DMS79 (cell line): ENCODE measurements around the gene ZBTB45.

ENCODE experiments used
- DNase-seq: peaks from one replicate; lab custom pipeline; 2025; lab: John Stamatoyannopoulos, UW

The ZBTB45 gene

GRCh38 chr19:58519355-58520256 is at the start of gene ZBTB45:
TSS of gene ZBTB45 (minus strand) at chr19:58519810. CDS start at chr19:58517673, 2,137 bp downstream.
- DNase-seq, result peak; percentile 90

DNA sequence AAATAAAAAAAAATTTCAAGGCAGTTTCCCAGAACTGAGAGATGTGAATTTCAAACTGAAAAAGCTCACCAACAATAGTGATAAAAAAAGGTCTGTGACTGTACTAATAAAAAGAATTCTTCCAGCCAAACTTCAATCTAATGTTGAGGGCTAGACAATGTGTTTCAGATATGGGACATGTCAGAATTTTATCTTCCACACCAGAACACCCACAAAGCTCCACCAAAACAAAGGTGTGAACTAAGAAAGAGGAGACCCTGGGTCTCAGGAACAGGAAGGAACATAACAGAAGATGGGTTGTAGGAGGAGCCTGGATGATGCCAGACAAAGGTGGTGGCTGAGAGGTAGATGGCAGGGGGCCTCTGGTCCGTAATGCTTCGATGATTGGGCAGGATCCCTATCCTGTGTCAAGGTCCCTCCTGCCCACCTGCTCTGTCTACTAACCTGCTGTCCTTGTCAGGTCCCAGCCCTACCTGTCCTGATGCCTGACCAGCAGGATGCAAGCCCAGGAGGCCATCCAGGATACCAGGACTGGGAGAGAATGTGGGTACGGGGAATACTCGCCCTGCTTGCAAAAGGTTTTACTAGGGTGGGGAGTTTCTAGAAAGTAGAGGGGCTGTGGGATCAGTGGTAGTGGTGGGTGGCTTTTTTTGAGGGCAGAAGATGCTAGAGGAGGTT is 49.0 kb upstream of the ZBTB45 start:
- no peak for DNase-seq

DNA sequence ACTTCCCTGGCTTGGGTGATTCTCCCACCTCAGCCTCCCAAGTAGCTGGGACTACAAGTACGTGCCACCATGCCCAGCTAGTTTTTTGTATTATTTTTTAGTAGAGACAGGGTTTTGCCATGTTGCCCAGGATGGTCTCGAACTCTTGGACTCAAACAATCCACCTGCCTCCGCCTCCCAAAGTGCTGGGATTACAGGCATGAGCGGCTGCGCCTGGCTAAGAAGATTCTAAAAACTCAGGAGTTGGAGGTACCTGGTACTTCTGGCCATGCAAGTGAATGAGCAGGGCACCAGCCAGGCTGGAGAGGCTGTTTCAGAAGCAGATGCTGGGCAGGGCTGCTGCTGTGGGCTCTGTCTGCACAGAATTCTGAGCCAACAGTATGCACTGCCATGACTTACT is 47.4 kb upstream of the ZBTB45 start:
- DNase-seq, result no peak

DNA sequence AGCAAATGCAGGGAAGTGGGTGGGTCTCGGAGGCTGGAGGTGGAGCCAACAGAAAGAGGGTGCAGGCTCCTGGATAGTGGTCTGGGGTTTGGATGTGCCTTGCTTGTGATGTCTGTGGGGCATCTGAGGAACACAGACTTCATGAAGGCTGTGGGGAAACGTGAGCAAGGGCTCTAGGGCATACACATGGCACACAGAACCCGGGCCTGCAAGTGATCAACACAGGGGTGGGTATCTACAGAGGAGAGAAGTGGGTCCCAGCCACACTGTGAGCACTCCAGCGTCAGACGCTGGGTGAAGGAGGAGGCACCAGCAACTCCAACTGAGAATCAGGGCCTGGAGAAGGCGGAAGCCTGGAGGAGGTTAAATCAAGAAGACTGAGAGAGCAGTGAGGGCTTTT is 44.2 kb upstream of the ZBTB45 start:
- DNase-seq, result no peak

DNA sequence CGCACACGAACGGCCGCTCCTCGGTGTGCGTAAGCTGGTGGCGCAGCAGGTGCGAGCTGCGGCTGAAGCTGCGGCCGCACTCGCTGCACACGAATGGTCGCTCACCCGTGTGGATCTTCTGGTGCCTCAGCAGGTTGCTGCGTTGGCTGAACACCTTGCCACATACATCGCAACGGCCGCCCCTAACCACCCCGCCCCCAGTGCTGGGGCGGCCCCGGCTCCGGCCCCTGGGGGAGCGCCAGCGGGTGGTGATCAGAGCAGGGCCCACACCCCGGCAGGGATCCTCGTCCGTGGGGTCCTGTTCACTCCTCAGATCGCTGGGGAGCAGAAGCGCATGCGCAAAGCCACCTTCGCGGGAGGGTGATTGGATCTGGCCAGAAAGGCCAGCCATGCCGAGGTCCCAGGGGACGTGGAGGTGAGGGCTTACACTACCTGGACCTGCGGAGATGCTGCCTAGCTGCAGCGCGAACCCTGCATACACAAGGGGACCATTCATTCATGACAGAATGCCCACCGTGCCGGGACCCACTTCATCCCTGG is 43.5 kb upstream of the ZBTB45 start:
- no peak for DNase-seq

DNA sequence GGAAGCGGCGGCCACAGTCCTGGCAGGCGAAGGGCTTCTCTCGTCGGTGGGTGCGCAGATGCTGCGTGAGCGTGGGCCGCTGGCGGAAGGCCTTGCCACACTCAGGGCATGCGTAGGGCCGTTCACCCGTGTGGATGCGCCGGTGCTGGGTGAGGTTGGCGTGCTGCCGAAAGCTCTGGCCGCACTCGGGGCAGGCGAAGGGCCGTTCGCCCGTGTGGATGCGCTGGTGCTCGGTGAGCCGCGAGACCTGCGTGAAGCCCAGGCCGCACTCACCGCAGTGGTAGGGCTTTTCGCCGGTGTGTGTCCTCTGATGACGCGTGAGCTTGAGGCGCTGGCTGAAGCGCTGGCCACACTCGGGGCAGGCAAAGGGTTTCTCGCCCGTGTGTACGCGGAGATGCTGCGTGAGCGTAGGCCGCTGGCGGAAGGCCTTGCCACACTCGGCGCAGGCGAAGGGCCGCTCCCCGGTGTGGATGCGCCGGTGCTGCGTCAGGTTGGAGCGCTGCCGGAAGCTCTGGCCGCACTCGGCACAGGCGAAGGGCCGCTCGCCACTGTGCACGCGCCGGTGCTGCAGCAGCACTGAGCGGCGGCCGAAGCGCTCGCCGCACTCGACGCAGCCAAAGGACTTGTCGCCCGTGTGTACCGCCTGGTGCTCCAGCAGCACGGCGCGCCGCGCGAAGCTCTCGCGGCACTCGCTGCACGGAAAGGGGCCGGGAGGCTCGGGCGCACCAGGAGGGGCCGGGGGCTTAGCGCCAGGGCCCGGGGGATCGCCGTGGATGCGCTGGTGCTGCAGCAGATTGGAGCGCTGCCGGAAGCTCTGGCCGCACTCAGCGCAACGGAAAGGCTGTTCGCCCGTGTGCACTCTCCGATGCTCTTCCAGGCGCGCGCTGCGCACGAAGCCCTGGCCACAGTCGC is 42.8 kb upstream of the ZBTB45 start:
- DNase-seq, result no peak

GRCh38 chr19:58561373-58562121 is 41.9 kb upstream of the ZBTB45 start:
- DNase-seq, result no peak

- DNase-seq, result no peak
Measured at GRCh38 chr19:58560921-58561320, 41.3 kb upstream of the ZBTB45 start.

- no peak for DNase-seq
Measured at GRCh38 chr19:58560007-58560887, 40.6 kb upstream of the ZBTB45 start.

DNA sequence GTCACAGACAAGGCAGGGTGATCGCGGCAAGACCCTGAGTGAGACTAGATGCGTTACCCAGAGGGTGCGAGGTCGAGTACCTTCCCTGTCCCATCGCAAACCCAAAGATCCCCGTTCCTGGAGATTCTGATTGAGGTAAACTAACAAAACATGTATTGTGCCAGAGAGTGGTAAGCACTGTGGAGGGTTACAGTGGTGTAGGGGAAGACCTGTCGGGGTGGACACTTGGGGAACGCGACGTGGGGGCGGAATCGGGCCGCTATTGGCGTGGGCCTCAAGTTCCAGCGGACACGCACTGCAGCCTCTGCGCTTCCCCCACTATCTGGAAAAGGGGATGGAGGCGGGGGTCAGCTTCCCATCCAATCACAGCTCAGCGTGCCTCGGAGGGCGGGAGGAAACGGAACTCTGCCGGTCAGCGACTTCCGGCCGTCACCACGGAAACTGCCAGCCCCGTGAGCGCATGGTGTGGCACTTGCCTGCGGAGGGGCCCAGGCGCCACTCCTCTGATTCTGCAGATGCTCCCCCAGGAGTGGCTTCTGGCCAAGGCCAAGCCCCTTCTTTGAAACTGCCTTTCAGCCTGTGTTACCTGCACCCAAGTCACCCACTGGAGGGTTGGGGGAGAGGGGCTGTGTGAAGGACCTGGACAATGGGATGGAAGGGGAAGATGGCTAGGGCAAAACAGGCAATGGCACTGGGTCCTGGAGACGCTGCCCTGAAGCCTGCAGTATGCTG is 39.8 kb upstream of the ZBTB45 start:
- DNase-seq, result no peak

GRCh38 chr19:58558623-58559274 is 39.1 kb upstream of the ZBTB45 start:
- DNase-seq, result no peak

GRCh38 chr19:58558066-58558622 is 38.5 kb upstream of the ZBTB45 start, which contains the start of gene UBE2M:
TSS of gene UBE2M (minus strand) at chr19:58558611. CDS start at chr19:58558381, 230 bp downstream.
- DNase-seq, result no peak

DNA sequence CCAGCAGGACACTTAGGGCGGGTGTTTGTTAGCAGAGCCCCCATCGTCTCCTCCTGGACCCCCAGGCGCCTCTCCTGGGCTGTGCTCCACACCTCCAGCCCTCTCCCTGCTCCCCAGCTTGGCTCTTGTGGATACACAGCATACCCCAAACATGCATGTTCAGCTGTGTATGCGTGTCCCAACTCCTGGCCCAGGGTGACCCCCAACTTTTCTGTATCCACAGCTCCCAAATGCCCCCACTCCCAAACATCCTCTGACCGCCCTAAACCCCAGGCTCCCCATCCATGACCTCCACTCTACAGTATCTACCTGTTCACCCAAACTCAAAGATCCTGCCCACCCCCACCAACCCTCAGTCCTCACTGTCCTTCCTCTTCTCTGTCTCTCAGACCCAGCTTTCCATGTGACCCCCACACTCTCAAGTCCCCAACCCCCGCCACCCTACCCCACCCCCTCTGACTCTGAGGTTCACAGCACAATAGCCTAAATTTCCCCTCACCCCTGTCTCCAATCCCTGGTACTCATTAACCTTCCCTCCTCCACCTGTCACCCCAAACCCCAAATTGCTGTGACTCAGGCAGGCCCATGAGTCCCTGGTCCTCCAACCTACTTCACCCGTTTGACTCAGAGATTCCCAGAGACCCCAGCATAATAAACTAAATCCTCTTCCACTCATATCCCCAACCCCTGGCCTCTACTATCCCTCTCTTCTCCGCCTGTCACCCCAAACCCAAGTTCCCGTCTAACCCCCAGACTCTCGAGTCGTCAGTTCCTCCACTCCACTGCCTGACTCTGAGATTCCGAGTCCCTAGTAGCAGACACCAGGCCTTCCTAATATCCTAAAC is 37.8 kb upstream of the ZBTB45 start:
- DNase-seq, result no peak

DNA sequence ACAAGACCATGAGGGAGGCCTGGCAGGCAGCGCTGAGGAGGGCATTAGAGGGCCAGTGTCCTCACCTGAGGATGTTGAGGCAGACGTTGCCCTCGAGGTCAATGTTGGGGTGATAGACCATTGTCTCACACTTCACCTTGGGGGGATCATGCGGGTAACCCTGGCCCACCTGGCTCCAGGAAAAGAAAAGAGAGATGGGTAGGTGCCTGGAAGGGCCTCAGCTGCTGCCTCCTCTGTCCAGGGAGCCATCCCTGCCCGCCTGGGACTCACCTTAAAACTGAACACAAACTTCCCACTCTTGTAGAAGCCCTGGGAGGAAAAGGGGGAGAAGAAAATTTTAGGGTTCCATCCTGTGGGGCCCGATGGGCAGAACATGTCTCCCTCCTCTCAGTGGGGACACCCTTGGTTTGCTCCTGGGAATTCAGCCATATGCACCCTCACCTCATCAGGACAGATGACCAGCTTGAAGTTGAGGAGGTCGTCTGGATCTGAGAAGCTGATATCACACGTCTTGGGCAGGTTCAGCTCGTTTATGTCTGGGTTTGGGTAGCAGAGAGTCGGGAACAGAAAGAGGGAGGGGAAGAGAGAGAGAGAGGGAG is 37.1 kb upstream of the ZBTB45 start:
- DNase-seq, result no peak

DNA sequence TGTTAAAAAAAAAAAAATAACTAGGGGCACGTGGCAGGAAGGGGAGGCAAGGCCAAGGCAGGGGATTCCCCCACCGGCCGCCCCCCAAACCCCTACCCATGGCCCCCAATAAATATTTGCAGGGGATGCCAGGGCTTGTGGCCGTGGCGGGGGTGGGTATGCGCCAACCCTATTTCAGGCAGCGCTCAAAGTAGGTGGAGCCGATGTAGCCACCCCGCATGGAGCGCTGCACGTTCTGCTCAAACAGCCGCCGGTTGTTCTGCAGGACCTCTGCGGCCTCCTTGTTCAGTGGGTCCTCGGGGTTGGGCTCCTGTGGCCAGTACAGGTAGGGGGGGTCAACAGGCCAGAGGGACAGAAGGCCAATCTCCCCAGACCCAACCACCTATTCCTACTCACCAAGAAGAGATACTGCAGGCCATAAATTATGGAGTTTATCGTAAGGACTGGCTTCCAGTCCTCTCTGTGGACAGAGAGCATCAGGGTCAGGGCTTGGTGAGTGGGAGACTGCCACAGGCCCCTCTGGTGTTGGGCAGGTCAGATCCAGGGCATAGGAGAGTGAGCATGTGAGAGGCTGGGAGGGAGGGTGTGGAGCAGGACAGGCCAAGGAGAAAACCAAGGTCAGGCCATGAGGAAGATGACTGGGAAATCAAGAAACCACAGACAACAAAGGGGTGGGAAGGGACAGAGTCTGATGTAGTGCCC is 36.5 kb upstream of the ZBTB45 start:
- DNase-seq, result no peak

DNA sequence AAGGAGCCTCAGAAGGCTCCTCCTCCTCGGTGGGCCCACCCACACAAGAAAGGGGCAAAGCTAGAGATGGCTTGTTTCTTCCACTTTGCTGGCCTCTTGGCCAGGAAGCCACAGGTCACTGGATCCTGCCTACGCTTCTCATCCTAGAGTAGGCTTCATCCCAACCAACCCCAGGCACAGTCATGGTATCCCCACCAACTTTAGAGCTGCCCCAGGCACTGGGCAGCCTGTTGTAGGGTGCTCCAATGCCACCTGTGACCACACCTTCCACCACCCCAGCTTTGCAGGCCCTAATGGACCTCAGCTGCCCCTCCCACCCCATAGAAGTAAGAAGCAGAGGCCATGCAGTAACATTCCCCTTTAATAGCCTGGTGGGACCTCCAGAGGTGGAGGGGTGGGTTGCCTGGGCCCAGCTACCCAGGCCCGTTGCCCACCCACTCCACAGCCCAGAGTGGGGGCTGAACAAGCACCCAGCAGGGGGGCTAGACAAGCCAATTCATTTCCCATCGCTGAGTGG is 35.8 kb upstream of the ZBTB45 start:
- DNase-seq, result no peak
